COLO829 (cell line): Measurements from ENCODE around the gene F11R.
"Not testable (repeated sequence)": the region's sequence is repeated elsewhere in the genome, so short reads cannot be mapped to it uniquely, and the experiment has no call there.

Source experiments
- DNase-seq: peaks from one replicate; pipeline ENCODE4 v3.0.0; 2012; ENCODE audit warnings: low spot score

The F11R gene

DNA sequence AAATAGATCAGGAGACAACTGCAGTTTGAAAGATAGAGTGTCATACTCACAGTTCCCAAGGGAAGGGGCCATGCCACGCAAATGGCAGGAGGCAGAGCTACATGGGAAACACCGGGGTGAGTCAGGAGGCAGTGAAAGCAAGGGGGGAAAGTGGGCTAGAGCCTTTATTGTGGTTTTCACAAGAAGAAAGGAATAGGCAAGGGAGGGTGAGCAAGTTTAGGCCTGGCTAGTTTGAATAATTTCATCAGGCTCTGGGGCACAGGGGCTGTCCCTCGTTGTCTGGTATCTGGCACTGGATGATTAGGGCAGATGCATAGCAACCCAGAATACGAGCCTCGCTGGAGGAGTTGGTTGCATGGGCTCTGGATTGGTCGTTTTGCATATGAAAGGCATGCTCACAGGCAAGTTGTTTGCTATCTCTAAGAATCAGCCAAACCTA is 49.3 kb downstream of the F11R start:
- DNase-seq = no peak

DNA sequence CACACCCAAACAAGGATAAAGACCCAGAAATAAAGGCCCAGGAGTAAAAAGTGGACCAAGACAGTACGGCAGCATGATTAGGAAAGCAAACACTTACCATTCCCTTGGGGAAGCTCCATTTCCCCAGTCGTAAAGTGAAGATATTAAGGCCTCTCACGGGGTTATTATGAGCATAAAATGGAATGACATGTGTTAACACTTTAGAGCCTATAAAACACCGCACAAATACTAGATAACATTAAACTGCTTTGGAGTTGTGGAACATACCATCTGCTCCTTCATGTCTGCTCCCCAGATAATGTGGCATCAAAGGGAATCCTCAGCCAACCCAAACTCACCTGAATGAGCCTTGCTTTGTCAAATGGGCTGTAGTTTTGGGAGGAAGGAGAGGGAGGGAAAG is 57.4 kb downstream of the F11R start:
- DNase-seq = no peak

DNA sequence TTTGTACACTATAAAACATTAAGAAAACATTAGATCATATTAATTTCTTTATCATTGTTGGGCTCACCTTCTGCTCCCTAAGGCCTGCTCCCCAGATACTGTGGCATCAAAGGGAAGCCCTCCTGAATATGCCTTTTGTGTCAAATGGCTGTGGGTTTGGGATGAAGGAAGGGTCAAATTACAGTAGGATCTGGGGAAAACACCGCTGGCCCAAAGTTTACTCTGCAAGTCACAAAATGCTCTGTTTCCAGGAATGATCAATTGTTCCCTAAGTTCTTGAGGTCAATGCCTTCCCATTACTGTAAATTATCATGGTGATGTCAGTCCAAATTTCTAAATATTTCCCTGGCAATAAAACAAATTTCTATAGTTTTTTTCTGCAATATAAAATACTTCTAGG is 59.5 kb downstream of the F11R start:
- no peak for DNase-seq

DNA sequence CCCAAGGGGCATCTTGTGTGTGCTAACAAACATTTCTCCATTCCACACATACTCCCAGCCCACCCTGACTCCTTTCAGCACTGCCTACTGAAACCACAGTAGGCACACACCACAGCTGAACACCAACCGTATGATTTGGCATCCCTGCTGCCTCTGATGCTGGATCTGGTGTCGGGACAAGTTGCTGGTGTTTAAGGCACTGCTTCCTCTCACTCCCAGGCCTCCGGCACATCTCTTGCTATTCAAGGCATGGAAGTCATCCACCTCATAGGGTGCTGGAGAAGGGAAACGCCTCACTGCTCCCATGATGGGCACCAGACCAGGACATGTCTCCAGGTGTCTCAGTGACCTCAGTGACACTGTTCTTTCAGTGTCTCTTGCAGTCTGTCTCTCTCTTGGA is 64.0 kb downstream of the F11R start:
- DNase-seq = no peak

DNA sequence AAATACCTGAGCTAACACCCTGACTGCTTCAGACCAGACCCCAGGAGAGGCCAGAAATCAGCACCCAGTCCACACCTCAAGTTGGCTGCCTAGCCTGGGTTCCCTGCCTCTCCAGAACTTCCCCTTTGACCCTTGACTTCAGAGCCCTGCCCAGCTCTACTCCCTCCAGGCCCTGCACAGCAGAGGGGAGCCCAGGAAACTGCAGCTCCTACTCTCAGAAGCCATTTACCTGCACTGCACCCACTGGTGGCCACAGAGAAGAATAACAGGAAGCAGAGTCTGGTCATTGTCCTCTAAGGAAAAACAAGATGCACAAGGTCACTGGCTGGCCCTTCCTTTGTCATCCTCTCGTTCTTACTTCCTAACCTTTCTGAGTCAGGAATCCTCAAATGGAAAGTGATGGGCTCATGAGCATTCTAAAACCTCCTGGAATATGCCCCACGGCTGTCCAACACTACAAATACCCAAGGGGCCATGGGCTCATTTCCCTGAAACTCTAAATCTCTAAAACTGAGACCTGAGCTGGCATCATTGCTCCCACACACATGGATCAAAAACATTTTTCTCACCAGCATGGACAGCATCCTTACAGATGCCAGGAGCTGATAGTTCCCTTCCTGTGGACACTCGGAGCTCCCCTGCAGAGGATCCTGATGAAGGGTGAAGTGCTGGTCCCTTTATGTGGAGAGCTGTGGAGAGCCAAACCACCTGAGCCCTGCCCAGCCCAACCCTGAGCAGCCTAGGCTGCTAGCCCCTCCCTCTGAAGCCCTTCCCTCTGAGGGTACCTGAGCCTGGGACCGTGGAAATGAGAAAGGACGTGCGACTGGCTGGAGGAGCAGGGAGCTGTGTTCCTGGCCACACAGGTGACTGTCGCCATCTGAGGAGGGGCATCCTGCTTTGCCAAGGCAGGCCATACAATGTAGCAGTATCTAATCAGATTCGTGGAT is 66.5 kb downstream of the F11R start, which contains the start of gene ITLN2:
Gene ITLN2, minus strand, starts transcription at position 652 of the 947 bp plus-strand sequence. Its CDS starts 68 bp downstream, at position 584.
- DNase-seq = peak; percentile 74

DNA sequence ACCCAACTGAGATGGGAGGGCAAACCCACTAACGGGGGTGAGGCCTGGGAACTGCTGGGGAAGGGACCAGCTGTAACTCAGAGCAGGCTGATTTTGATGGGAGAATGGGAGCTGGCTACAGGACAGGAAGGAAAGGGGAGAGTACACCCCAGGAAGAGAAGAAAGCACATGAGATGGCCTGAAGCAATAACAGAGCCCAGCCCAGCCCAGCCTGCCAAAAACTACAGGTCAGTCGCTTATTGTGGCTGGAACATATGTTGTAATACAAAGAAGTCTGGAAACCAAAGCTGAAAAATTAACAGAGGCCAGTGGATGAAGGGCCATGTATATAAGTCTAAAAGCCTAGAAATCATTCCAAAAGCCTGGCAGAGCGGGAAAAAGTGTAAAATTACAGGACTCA is 67.9 kb downstream of the F11R start:
- DNase-seq = no peak

DNA sequence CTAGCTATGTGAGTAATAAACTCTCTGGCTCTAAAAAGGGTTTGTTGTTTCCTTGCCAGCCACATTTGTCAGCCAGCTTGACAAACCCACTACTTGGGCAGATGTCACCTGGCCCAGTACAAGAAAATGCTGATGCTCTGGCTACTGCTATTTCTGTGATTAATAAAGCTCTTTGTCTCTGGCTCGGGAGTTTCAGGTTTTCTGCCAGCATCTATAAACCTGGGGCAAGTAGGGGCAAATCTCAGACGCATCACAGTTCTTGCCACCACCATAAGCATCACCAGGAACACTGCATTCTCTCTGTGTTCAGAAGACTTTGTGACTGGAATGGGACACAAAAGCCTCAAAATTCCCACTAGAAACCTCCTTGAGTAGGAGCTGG is 68.8 kb downstream of the F11R start:
- DNase-seq = no peak

DNA sequence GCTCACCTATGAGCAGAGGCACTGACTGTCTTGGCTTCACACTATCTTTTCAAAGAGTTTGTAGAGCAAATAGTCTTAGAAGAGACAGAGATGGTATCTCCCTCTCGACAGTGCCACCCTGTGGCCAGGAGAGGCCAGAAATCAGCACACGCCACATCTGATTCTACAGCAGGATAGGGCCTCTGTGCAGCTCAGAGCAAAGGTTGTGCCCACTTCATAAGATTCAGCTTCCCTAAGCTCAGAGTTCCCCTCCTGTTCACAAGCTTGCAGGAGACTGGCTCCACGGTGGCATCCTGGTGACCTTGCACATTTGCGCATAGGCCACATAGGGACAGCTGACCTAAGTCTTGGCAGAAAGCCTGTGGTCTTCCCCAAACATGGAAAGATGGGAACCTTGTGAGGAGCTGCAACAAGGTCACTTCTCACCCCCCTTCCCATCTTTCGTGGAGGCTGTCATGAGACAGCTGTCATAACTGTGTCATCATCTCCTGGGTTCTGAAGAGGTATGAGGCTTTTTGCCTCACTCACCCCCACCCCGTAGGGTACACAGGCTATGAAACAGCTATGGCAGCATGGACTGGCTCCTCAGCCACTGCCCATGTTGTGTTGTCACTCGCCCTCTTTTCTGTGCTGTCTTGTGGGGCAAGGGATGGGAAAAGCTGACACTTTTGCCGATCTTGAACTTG is 69.4 kb downstream of the F11R start:
- peak; percentile 87 for DNase-seq

DNA sequence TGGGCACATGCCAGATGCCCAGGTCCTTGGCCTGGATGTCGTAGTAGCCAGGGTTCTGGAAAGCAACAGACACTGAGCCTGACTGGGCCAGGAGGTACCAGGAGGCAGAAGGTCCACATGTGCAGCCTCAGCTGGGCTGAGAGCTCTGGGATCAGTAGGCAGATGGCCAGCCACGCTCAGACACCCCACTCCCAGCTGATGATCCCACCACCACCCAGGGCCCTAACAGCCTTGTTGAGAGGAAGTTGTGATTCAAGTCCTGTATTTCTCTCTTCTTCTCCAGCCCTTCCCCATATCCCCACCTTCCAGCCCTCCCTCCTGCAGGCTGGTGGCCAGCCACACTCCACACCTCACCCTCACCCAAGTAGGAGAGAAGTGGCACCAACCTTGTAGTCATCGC is 70.3 kb downstream of the F11R start:
- DNase-seq = no peak

DNA sequence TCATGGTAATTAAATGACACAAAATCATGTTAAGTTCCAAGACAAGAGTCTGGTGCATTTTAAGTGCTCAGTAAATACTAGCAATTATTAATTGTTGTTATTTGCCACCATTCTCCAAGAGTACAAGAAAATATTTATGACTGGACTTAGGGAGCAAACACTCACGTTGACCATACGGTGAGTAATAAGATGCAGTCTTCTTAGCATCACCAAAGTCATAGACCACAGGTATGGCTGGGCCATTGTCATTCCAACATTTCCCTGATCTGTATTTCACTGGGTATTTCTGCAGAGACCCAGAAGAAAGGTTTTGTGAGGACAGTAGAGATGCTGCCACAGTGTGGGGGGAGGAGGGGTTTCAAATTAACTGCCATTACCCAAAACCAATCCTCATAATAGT is 71.1 kb downstream of the F11R start:
- DNase-seq = no peak

DNA sequence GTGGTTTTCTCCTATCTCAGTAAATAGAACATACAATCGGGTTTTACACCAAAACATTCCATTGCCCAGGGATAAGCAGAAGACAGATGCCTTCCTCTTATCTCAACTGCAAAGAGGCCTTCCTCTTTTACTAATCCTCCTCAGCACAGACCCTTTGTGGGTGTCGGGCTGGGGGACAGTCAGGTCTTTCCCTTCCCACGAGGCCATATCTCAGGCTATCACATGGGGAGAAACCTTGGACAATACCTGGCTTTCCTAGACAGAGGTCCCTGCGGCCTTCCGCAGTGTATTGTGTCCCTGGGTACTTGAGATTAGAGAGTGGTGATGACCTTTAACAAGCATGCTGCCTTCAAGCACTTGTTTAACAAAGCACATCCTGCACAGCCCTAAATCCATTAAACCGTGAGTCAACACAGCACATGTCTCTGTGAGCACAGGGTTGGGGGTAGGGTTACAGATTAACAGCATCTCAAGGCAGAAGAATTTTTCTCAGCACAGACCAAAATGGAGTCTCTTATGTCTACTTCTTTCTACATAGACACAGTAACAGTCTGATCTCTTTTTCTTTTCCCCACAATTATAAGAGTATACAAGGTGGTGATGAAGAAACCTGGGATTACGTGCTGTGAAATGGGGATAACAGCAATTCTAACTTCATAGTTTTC is 71.6 kb downstream of the F11R start:
- not testable (repeated sequence) for DNase-seq

DNA sequence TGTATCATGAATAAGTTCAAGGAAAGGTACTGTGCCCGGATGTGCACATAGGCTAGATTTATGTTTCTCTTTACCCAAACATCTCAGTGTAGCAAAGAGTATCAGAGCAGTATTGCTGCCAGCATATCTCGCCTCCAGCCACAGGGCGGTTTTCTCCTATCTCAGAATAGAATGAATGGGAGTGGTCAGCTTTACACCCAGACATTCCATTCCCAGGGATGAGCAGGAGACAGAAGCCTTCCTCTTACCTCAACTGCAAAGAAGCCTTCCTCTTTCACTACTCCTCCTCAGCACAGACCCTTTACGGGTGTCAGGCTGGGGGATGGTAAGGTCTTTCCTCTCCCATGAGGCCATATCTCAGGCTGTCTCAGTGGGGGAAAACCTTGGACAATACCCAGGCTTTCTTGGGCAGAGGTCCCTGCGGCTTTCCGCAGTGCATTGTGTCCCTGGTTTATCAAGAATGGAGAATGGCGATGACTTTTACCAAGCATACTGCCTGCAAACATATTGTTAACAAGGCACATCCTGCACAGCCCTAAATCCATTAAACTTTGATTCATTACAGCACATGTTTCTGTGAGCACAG is 73.7 kb downstream of the F11R start:
- DNase-seq = not testable (repeated sequence)

DNA sequence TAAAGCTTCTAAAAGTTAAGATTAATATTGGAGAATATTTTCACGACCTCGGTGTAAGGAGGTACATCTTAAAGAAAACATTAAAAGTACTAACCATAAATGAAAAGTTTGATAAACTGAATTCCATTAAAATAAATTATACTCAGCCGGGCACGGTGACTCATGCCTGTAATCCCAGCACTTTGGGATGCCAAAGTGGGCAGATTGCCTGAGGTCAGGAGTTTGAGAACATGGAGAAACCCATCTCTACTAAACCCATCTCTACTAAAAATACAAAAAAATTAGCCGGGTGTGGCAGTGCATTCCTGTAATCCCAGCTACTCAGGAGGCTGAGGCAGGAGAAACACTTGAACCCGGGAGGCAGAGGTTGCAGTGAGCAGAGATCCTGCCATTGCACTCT is 75.1 kb downstream of the F11R start:
- DNase-seq = not testable (repeated sequence)
